Panc1 (cell line): ENCODE data around the gene ZNF608.

Source experiments
- CTCF ChIP-seq: fragments of 450-650 bp; IDR thresholded peaks from 2 replicates; pipeline ENCODE4 v1.5.1; 2017; ENCODE audit warnings: mild to moderate bottlenecking
- POLR2AphosphoS5 ChIP-seq: IDR thresholded peaks from 2 replicates; pipeline ENCODE4 v1.6.1; 2012; ENCODE audit warnings: mild to moderate bottlenecking, low read depth, low read length, moderate library complexity
- TCF7L2 ChIP-seq: IDR thresholded peaks from 2 replicates; pipeline ENCODE4 v1.6.1; 2011; ENCODE audit warnings: mild to moderate bottlenecking, low read depth, low read length, inconsistent platforms

GRCh38 chr5:124702525-124702924 is 43.9 kb downstream of the ZNF608 start:
- TF ChIP-seq CTCF: no peak
- TF ChIP-seq POLR2AphosphoS5: no peak
- no peak for TF ChIP-seq TCF7L2
